Cortex of kidney (tissue), 1 donor: ENCODE data around the gene MBNL1.

Experiments
- DNase-seq: peaks from one replicate; lab custom pipeline; 2025; lab: John Stamatoyannopoulos, UW

The MBNL1 gene

DNA sequence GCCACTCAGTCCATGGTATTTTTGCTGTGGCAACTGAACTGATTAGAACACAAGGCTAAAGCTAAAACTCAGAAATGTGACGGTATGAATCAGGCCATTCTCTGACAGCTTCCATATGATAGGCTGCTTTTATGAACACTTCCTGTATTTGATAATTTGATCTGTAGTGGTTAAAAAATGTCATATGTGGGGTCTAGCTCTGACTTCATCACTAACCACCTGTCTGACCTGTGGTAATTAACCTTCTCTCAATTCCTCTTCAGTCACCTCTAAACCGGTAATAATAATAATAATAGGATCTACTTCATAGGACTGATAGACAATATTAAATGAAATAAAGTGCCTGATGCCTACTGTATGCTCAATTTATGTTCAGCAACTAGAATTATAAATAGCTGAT, 223.2 kb downstream of the MBNL1 start:
- no peak for DNase-seq

DNA sequence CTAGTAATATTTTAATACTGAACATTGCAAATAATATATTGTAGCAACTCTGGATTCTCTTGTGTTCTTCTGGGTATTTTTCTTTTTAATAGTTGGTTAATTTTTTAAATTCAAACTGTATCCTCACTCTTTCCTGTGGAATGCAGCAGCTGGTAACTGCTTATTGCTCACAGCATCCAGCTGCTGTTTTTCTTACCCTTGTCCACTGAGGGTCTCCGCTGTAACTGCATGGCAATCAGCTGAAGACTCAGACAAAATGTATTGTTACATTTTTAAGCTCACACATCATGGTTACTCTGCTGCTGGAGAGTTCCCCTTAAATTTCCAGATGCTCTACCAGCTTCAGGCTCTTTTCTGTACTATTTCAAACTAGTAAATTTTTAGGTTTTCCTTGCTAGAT, 227.6 kb downstream of the MBNL1 start:
- no peak for DNase-seq

DNA sequence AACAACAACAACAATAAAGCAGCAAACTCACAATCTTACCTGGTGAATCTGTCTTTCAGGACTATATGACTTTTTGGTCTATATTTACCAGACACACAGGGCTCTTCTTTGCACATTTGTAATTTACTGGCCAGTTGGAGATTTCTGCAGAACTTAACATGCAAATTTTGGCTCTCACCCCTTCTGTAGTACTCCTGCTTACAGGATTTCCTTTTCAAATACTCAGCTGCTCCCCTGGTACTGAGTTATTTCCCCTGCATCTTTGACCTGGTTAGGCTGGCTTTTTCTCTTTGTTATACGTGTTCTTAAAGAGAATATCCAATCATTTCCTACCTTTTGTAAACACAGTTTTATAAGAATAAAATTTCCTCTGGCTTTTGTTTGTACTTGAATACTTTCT, 228.0 kb downstream of the MBNL1 start:
- no peak for DNase-seq

DNA sequence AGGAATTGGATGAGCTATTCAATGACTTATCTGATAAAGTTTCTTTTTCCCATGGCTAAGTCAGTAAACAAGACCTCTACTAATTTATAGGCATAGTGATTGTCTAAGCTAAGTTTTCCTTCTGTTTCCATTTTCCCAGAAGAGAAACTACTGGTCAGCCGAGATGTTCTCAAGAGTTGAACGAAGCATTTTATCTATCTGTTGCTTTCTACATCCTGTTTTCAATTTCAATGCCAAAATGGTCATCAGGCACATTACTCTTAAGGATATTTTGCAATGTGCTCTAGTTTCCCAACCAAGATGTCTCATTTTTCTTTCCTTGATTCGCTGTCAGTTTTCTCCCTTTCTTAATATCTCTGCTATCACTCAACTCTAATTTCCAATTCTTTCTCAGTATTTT, 228.7 kb downstream of the MBNL1 start:
- no peak for DNase-seq

DNA sequence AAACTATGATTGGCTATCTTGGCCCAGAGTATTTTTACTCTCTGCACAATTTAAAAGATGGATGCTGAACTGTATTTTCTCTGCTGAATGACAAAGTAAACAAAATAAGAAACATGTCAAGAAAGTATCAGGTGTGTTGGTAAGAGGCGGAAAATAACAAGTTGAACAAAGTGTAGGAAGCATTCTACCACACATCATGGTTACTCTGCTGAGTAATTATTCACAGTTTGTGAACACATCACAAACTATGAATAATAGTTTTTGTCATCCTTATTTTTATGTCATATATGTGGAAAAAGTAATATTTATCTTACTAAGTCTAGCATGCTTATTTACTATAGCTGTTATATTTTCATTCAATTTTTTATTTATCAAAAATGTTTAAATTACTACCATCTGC, 229.2 kb downstream of the MBNL1 start:
- no peak for DNase-seq

DNA sequence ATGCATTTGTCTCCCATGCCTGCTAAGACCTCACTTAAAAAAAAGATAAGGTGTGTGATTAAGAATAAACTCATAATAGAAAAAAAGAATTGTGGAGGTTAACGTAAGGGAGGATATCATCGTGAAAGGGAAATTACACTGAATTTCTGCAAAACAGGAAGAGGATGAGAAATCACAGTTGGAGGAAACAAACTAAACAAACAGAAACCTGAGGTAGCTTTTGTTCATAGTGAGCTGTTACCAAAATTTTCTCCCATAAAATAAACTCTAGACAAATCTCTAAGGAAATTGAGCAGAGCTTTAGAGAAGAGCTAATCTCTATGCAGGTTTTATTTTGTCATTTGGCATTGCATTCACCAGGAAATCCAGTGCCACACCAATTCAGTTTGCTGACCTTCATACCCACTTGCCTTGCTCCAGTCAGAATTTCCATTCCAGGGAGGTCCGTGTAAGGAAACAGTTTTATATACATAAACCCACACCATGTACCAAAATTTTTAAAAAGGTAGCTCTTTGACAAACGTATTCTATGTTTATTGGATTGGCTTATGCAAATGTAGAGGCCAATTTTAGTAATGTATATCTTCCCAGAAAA, 231.2 kb downstream of the MBNL1 start:
- no peak for DNase-seq

DNA sequence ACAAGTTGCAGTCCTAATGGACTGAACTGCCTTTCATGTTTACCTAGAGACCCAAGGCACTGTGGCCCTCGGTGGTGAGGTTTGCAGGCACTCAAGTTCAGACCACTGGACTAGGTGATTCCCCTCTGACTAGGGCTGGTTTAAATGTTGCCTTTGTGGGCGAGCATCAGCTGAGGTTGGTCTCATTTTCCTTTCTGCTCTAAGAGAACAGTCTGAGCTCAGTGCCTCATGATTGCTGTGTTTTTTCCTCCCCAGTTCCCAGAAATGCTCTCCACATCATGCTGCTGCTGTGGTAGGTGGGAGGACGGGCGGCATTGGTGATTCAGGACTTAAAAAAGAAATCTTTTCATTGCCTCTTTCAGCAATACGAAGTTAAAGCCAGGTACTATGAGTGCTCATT, 237.2 kb downstream of the MBNL1 start:
- no peak for DNase-seq

DNA sequence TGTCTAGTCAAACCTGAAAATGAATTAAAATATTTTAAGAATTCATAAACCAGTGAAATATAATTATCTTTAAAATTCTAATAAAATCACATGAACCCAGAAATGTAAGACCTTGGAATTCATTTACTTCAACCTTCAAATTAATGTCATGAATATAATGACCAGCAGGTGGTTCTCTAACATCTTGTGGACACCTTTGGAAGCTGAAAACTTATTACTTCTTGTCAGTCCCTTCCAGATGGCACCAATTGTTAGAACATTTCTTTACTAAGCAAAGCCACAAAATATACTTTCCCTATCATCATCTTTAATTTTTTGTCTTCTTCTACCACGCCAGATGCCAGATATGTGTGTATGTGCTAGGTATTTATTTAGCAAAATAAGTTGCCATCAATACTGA, 240.0 kb downstream of the MBNL1 start:
- no peak for DNase-seq

DNA sequence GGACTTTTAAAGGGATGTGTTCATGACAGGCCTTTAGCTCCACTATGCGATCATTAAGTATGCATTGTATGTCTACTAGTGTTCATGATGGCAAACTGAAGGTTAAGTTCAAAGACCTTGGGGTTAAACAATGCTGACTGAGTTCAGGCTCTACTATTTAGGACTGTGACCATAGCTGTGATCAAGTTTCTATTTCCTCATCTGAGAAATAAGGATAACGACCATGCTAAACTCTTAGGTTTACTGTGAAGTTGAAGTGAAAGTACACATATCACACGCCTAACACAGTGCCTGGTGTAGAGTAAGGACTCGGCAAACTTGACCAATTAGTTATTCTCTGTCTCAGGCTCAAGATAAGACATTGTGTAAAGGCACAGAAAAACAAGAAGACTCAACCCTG, 243.2 kb downstream of the MBNL1 start:
- no peak for DNase-seq

DNA sequence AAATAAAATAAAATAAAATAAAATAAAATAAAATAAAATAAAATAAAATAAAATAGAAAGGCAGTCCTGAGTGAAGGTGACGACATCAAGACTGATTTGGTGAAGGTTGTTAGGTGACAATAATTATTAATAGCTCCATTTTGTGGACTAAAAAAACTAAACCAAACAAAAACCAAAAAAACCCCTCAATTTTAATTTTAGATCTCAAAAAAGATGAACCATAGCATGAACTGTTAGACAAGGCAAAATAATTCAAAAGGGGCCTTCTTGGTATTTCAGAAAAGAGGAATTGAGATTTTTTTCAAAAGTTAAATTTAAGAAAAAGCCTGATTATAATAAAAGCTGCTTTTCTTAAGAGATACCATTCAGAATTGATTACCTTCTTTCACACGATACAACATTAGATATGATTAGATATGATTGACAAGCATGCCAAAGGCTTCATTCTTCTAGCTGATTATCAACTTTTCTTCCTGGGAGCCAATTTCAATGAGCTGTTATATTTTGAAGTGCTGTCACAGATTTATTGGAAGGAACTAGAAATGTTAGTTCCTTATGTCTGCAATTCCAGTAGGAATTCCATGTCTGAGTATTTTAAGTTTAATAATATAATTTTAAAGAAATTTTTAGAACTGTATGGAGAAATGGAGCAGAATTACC, 244.7 kb downstream of the MBNL1 start:
- DNase-seq, result no peak
